ENCODE measurements around the gene TSPAN9.

TSPAN9 gene

GRCh38 chr12:3320881-3321509 is 243.8 kb downstream of the TSPAN9 start:
- no peak overlapping the region for H3K18ac ChIP-seq (ENCODE audit: low read length)
- H3K36me3 ChIP-seq (ENCODE audit: control insufficient read depth, insufficient read depth, low read length): no peaks in the 10 kb centered on the region
- H2BK120ac ChIP-seq (ENCODE audit: low read depth, low read length): no peak overlapping the region
- no peak overlapping the region for H3K4me3 ChIP-seq (ENCODE audit: low read length)
- no peak overlapping the region for H3K4me2 ChIP-seq (ENCODE audit: low read length)
- no peak overlapping the region for H3K27ac ChIP-seq (ENCODE audit: low read depth, low read length)
- no peak for DNase-seq
- H3K56ac ChIP-seq (ENCODE audit: low read length): no peak overlapping the region
- no peaks in the 10 kb centered on the region for H3K79me2 ChIP-seq (ENCODE audit: control insufficient read depth, insufficient read depth, low read length)
- H3K4ac ChIP-seq (ENCODE audit: low read depth, low read length): no peak overlapping the region
- H2AK5ac ChIP-seq (ENCODE audit: low read length): no peak overlapping the region
- WGBS (ENCODE audit: extremely low coverage, insufficient coverage, low lambda C conversion rate): no CpG with 5 or more reads among the region's 17 CpGs
- no peak overlapping the region for H4K8ac ChIP-seq (ENCODE audit: low read depth, low read length)
- H2BK5ac ChIP-seq (ENCODE audit: low read length): no peak overlapping the region
- H3K79me1 ChIP-seq (ENCODE audit: low read length): no peaks in the 10 kb centered on the region
- H3K27me3 ChIP-seq (ENCODE audit: insufficient read depth, low read length, poor library complexity): no peaks in the 10 kb centered on the region
- H3K9ac ChIP-seq (ENCODE audit: low read length): no peak overlapping the region
- no peak overlapping the region for H2BK15ac ChIP-seq (replicated peaks; ENCODE audit: low read depth)
- H3K23ac ChIP-seq (ENCODE audit: low read length): no peak overlapping the region
- no peak overlapping the region for H4K5ac ChIP-seq (ENCODE audit: low read length)
- H3K4me1 ChIP-seq (ENCODE audit: control insufficient read depth, low read depth, low read length): no peaks in the 10 kb centered on the region

- Histone ChIP-seq H3K4me1 (ENCODE audit: control insufficient read depth, low read depth, low read length) (no peaks in the 10 kb centered on the region), H3K23ac (ENCODE audit: low read length) (no peak overlapping the region), H3K18ac (ENCODE audit: low read length) (no peak overlapping the region), H3K79me1 (ENCODE audit: low read length) (no peaks in the 10 kb centered on the region), H3K79me2 (ENCODE audit: control insufficient read depth, insufficient read depth, low read length) (no peaks in the 10 kb centered on the region), H3K4me2 (ENCODE audit: low read length) (no peak overlapping the region), H2AK5ac (ENCODE audit: low read length) (no peak overlapping the region), H2BK5ac (ENCODE audit: low read length) (no peak overlapping the region), H4K5ac (ENCODE audit: low read length) (no peak overlapping the region), H3K4ac (ENCODE audit: low read depth, low read length) (no peak overlapping the region), H2BK120ac (ENCODE audit: low read depth, low read length) (no peak overlapping the region), H3K4me3 (ENCODE audit: low read length) (no peak overlapping the region), H3K27me3 (ENCODE audit: insufficient read depth, low read length, poor library complexity) (no peaks in the 10 kb centered on the region), H3K36me3 (ENCODE audit: control insufficient read depth, insufficient read depth, low read length) (no peaks in the 10 kb centered on the region), H3K56ac (ENCODE audit: low read length) (no peak overlapping the region), H4K8ac (ENCODE audit: low read depth, low read length) (no peak overlapping the region), H3K27ac (ENCODE audit: low read depth, low read length) (no peak overlapping the region), H3K9ac (ENCODE audit: low read length) (no peak overlapping the region), H2BK15ac (replicated peaks; ENCODE audit: low read depth) (no peak overlapping the region)
- DNase-seq: no peak
- no CpG with 5 or more reads among the region's 2 CpGs for WGBS (ENCODE audit: extremely low coverage, insufficient coverage, low lambda C conversion rate)
Measured at GRCh38 chr12:3321881-3322280, 244.7 kb downstream of the TSPAN9 start.

- H3K23ac ChIP-seq (ENCODE audit: low read length): no peak overlapping the region
- no peaks in the 10 kb centered on the region for H3K4me1 ChIP-seq (ENCODE audit: control insufficient read depth, low read depth, low read length)
- no peak overlapping the region for H3K56ac ChIP-seq (ENCODE audit: low read length)
- WGBS (ENCODE audit: extremely low coverage, insufficient coverage, low lambda C conversion rate): no CpG with 5 or more reads among the region's 12 CpGs
- H2BK15ac ChIP-seq (replicated peaks; ENCODE audit: low read depth): no peak overlapping the region
- H4K5ac ChIP-seq (ENCODE audit: low read length): no peak overlapping the region
- H3K27ac ChIP-seq (ENCODE audit: low read depth, low read length): no peak overlapping the region
- no peak overlapping the region for H3K4me2 ChIP-seq (ENCODE audit: low read length)
- no peaks in the 10 kb centered on the region for H3K27me3 ChIP-seq (ENCODE audit: insufficient read depth, low read length, poor library complexity)
- no peak overlapping the region for H2BK5ac ChIP-seq (ENCODE audit: low read length)
- no peak overlapping the region for H2BK120ac ChIP-seq (ENCODE audit: low read depth, low read length)
- H3K4me3 ChIP-seq (ENCODE audit: low read length): no peak overlapping the region
- no peak for DNase-seq
- H3K9ac ChIP-seq (ENCODE audit: low read length): no peak overlapping the region
- no peaks in the 10 kb centered on the region for H3K36me3 ChIP-seq (ENCODE audit: control insufficient read depth, insufficient read depth, low read length)
- H2AK5ac ChIP-seq (ENCODE audit: low read length): no peak overlapping the region
- no peak overlapping the region for H4K8ac ChIP-seq (ENCODE audit: low read depth, low read length)
- H3K18ac ChIP-seq (ENCODE audit: low read length): no peak overlapping the region
- H3K4ac ChIP-seq (ENCODE audit: low read depth, low read length): no peak overlapping the region
- H3K79me2 ChIP-seq (ENCODE audit: control insufficient read depth, insufficient read depth, low read length): no peaks in the 10 kb centered on the region
- H3K79me1 ChIP-seq (ENCODE audit: low read length): no peaks in the 10 kb centered on the region
Measured at GRCh38 chr12:3323002-3323685, 246.0 kb downstream of the TSPAN9 start.

- Histone ChIP-seq H3K27me3 (ENCODE audit: insufficient read depth, low read length, poor library complexity) (no peaks in the 10 kb centered on the region), H4K8ac (ENCODE audit: low read depth, low read length) (no peak overlapping the region), H3K56ac (ENCODE audit: low read length) (no peak overlapping the region), H3K27ac (ENCODE audit: low read depth, low read length) (no peak overlapping the region), H3K4ac (ENCODE audit: low read depth, low read length) (no peak overlapping the region), H3K4me1 (ENCODE audit: control insufficient read depth, low read depth, low read length) (no peaks in the 10 kb centered on the region), H2BK15ac (replicated peaks; ENCODE audit: low read depth) (no peak overlapping the region), H3K79me1 (ENCODE audit: low read length) (no peaks in the 10 kb centered on the region), H3K36me3 (ENCODE audit: control insufficient read depth, insufficient read depth, low read length) (no peaks in the 10 kb centered on the region), H3K4me3 (ENCODE audit: low read length) (no peak overlapping the region), H4K5ac (ENCODE audit: low read length) (no peak overlapping the region), H2AK5ac (ENCODE audit: low read length) (no peak overlapping the region), H3K79me2 (ENCODE audit: control insufficient read depth, insufficient read depth, low read length) (no peaks in the 10 kb centered on the region), H3K9ac (ENCODE audit: low read length) (no peak overlapping the region), H2BK120ac (ENCODE audit: low read depth, low read length) (no peak overlapping the region), H3K18ac (ENCODE audit: low read length) (no peak overlapping the region), H2BK5ac (ENCODE audit: low read length) (no peak overlapping the region), H3K23ac (ENCODE audit: low read length) (no peak overlapping the region), H3K4me2 (ENCODE audit: low read length) (no peak overlapping the region)
- no peak for DNase-seq
Measured at GRCh38 chr12:3325736-3326135, 248.6 kb downstream of the TSPAN9 start.

- H3K4me1 ChIP-seq (ENCODE audit: control insufficient read depth, low read depth, low read length): no peaks in the 10 kb centered on the region
- H3K56ac ChIP-seq (ENCODE audit: low read length): no peak overlapping the region
- H2BK15ac ChIP-seq (replicated peaks; ENCODE audit: low read depth): no peak overlapping the region
- H3K27ac ChIP-seq (ENCODE audit: low read depth, low read length): no peak overlapping the region
- H3K79me1 ChIP-seq (ENCODE audit: low read length): no peaks in the 10 kb centered on the region
- WGBS (ENCODE audit: extremely low coverage, insufficient coverage, low lambda C conversion rate): no CpG with 5 or more reads among the region's 15 CpGs
- H3K4me2 ChIP-seq (ENCODE audit: low read length): no peak overlapping the region
- no peak overlapping the region for H4K8ac ChIP-seq (ENCODE audit: low read depth, low read length)
- no peaks in the 10 kb centered on the region for H3K36me3 ChIP-seq (ENCODE audit: control insufficient read depth, insufficient read depth, low read length)
- H2BK120ac ChIP-seq (ENCODE audit: low read depth, low read length): no peak overlapping the region
- no peak overlapping the region for H3K4me3 ChIP-seq (ENCODE audit: low read length)
- no peaks in the 10 kb centered on the region for H3K27me3 ChIP-seq (ENCODE audit: insufficient read depth, low read length, poor library complexity)
- H3K18ac ChIP-seq (ENCODE audit: low read length): no peak overlapping the region
- no peak overlapping the region for H2AK5ac ChIP-seq (ENCODE audit: low read length)
- H2BK5ac ChIP-seq (ENCODE audit: low read length): no peak overlapping the region
- no peak overlapping the region for H3K23ac ChIP-seq (ENCODE audit: low read length)
- no peak overlapping the region for H3K9ac ChIP-seq (ENCODE audit: low read length)
- H3K4ac ChIP-seq (ENCODE audit: low read depth, low read length): no peak overlapping the region
- DNase-seq: no peak
- no peak overlapping the region for H4K5ac ChIP-seq (ENCODE audit: low read length)
- H3K79me2 ChIP-seq (ENCODE audit: control insufficient read depth, insufficient read depth, low read length): no peaks in the 10 kb centered on the region
Measured at GRCh38 chr12:3326156-3326849, 249.1 kb downstream of the TSPAN9 start.
